GM12874 (cell line): Measurements from ENCODE around the gene DMD.

Source experiments
- CTCF ChIP-seq: IDR thresholded peaks from 2 replicates; pipeline ENCODE4 v1.5.1; 2011; ENCODE audit warnings: low read depth, mild to moderate bottlenecking, control low read depth, low read length, moderate library complexity; ENCODE audit not compliant: insufficient read depth

DMD gene

GRCh38 chrX:31697294-31697916 lies 1513.9 kb downstream of the DMD start:
- no peak for TF ChIP-seq CTCF

- no peak for TF ChIP-seq CTCF
Measured at GRCh38 chrX:31679861-31680260, 1531.5 kb downstream of the DMD start.

GRCh38 chrX:31670245-31670644 lies 1541.1 kb downstream of the DMD start:
- no peak for TF ChIP-seq CTCF

- no peak for TF ChIP-seq CTCF
Measured at GRCh38 chrX:31665454-31665853, 1545.9 kb downstream of the DMD start.

- TF ChIP-seq CTCF, result no peak
Measured at GRCh38 chrX:31663172-31663571, 1548.2 kb downstream of the DMD start.

- TF ChIP-seq CTCF, result no peak
Measured at GRCh38 chrX:31661280-31661810, 1550.0 kb downstream of the DMD start.

- no peak for TF ChIP-seq CTCF
Measured at GRCh38 chrX:31658360-31658759, 1553.0 kb downstream of the DMD start.
